Femur (tissue), 1 donor: ENCODE results near the gene TMEM107.
A peak's percentile ranks its signal among the peaks of the same experiment; 100 is the strongest.

ENCODE experiments used
- DNase-seq: peaks from one replicate; pipeline ENCODE4 v3.0.0-alpha.2; 2017

Gene TMEM107

DNA sequence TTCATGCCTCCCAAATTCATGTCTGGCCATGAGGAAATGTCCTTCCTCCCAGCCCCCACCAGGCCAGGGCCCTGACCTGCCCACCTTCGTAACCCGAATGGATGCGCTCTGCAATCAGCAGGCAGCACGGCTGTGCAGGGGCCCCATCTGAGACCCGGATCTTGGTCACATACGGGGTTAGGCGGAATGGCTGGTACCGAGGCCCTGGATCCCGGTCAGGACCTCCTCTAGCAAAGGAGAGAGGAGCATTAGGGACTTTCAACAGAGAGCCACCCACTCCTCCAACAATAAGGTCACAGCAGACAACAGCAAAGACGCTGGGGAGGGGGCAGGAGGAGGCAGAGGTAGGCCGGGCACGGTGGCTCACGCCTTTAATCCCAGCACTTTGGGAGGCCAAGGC is 27.6 kb downstream of the TMEM107 start:
- no peak for DNase-seq

DNA sequence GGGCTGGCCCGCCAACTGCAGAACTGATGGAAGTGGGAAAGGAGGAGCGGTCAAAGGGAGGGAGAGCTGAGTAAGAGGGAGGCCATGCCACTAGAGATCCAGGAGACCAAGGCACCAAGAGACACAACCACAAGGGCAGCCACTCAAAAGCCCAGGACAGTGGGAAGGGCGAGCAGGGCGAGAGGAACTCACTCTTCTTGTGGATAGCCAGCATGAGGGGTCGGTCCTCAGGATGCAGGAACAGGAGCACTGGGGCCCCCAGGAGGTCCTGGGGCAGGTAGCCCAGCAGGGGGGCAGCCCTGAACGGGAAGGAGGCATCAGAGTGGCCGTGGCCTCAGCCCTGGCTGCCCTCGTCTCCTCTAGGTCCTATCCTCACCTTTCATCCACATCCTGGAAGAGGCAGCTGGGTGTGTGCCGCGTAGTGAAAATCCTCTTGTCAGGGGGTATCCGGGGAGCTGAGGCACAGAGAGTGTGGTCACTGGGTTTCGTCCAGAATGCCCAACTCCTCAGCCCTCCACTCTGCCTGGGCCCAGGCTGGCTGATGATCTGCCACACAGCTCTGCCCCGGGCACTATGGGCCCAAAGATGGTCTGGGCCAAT is 28.3 kb downstream of the TMEM107 start:
- no peak for DNase-seq

DNA sequence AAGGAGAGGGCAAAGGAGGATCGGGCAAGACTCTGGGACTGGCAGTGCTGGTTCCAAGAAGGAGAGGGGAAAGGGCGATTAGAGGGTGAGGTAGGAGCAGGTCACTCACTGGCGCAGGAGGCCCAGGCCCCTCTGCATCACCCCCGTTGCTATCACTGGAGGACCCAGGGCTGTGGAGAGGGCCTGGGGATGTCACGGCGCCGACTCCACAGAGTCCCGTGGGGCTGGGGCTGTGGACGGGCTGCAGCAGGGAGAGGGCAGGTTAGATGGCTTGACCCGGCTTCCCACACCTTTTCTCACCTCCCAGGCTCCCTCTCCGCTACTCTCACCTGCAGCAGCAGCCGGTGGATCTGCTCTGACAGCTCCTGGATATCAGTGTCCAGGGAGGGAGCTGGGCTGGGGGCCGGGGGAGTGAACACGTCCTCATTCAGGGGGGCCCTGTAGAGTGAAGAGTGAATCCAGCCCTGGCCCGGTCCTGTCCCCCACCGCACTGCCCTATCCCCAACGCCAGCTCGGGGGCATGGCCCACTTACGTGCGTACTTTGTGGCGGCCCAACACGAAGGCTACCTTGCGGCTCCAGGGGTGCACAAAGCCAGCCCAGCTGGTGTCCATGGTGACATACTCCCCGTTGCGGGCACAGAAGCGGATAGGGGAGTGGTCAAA is 28.9 kb downstream of the TMEM107 start:
- DNase-seq, result peak; percentile 29

DNA sequence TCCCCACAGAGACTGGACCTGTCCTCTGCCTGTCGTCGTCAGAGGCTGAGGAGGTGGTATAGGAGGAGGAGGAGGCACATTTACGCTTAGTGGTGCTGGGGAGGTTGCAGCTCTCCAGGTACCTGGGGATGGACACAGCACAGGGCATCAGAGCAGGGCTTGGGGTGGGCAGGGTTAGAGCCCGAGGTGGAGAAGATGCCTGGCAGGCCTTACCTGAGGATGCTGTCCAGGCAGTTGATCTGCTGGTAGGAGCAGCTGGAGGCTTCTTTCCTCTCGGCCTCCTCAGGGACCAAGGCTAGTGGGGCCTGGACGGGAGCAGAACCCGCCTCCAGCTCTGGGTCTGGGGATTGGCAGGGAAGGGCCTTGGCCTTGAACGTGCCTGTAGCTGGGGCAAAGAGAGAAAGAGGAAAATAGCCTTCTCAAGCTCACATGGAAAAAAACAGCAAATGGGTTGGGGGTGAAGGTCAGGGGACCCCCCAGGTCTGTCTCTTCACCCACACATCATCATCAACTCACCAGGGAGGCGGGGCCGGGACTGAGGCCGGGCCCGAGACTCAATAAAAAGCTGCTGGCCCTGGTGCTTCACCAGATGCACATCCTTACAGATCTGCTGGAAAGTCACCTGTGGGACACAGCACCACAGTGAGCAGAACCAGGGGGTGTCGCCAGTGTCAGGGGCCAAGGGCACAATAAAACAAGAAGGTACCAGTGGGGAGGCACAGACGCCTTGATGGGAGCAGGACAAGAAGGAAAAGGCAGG is 29.6 kb downstream of the TMEM107 start:
- no peak for DNase-seq

DNA sequence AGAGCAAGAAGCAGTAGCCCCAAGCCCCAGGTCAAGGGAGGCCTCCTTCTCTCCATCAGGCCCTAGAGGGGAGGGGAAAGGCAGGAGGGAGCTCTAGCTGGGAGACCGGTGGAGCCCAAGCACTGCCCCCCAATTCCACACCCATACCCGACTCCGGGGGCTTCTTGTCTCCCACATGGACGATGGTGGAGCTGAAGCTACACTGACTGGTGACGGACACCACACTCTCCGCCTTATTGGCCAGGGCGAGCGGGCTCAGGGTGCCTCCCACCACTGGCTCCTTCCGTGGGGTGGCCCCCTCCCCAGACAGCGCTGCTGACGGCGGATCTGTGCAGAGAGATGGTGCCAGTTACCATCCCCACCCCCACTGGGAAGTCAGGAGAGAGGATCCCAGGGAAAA is 30.4 kb downstream of the TMEM107 start:
- DNase-seq, result no peak

DNA sequence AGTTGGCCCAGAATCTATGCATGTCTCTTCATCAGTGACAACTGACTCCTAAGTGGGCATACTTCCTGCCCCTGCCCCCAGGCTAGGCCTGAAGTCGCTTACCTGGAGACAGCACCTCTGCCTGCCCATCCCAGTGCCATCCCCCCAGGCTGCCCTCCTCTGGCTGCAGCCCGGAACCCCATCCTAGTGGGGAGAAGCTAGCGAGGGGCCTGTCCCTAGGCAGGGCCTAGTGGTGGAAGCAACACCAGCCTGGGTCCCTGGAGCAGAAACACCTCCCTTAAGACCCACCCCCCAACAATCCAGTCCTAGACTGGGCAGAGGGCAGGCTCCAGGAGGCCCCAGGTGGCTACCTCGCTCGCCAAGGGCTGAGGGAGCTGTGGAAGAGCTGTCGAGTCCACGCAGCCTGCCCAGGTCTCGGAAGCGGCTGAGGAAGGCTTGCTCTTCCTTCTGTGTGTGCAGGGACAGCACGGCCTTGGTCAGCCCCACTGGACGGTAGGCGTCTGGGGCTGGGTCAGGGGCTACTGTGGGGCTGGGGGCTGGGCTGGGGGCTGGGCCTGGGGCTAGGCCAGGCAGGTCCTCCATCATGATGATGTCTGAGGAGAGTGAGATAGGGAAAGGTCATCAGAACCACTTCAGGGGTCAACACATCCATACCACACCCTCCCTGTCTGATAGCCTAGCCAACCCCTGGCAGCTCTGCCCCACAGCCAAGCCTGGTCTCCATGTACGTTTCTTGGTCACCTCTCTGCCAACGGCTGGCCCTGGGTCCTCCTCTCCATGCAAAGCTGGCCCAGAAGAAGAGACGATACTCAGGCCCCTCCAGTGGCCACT is 31.6 kb downstream of the TMEM107 start:
- DNase-seq, result peak; percentile 29

DNA sequence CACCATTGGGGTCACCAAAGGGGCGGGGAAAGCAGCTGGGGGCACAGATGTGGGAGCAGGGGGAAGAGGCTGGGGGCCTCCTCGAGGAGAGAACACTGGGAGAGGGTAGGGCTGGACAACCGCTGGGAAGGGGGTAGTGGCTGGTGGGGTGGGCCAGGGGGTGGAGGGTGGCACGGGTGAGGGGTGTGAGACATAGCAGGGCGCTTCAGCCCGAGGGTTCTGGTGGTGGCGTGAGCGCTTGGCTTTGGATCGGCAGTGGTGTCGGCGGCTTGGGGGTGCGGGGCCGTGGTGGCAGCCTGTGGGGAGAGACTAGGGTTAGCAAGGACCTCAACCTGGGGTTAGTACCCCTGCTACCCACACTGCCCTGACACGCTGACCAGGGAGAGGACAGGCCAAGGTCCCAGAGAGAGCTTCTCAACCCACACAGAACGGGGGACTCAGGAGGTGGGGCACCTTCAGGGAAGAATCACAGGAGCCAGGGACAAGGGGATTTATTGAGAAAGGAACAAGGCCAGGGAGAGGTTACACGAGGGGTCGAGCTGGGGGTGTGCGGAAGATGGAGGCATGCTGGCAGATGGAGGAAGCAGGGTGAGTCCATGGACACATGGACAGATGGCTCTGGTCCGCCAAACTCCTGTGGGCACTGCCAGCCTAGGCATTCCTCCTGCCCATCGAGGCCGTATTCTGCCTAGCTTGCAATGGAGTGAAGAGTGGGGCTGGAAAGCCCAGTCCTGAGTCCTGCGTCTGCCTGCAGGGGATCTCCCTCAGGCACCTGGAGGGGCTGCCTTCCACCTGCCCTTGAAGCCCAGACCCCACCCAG is 32.4 kb downstream of the TMEM107 start:
- peak; percentile 45 for DNase-seq

DNA sequence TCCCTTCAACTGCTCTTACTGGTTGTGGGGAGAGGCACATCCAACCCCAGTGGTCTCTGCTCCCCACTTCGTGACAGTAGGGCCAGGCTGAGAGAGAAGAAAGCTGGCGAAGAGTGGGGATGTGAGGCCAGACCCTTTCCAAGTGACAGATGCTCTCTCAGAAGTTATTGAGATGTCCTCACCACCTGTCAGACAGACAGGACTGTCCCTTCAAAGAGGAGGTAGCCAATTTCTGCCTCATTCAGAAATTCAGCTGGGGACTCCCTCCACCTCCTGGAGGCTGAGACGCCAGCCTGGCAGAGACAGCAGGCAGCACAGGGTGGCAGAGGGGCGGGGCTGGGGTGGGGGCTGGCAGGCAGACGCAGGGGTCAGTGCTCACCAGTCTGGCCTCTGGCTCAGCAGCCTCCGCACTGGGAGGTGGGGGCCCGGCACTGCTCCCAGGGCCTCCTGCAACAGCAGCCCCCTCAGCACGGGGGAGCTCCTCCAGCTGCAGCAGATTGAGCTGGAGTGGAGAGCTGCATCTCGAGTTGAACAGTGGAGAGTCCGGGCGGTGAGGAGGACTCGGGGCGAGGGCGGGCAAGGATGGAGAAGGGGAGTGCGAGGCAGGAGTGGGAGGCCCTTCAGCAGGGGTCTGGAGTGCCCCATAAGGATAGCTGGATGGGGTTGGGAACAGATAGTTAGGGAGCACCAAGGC is 33.1 kb downstream of the TMEM107 start:
- DNase-seq, result peak; percentile 35

DNA sequence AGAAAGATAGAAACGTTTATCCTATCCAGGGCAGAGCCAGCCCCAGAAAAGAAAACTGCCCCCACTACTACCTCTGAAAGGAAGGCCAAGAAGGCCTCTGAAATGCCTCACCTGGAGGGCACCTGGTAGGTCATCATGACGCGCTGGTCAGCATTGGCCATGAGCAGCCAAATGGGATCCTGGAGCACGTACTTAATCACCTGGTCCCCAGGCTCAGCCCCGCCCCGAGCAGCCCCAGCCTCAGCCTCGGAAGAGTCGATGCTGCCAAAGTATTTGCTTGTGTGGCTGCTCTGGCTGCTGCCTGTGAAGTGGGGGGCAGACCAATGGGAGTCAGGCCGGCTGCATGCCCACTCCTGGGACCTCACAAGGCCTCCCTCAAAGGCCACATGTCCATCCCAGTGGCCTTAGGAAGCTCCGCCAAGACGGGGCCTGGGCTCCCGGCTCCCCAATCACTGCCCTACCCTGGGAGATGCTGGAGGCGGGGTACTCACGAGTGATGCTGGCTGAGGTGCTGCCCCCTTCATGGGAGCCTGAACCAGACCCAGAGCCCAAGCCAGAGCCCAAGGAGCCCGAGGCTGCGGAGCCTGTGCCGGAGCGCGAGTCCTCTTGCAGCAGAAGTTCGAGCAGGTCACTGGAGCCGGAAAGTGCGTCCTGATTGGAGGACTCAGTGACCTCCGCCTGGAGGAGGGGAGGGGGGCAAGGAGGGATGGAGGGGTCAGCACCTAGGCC is 33.9 kb downstream of the TMEM107 start:
- DNase-seq, result peak; percentile 45

DNA sequence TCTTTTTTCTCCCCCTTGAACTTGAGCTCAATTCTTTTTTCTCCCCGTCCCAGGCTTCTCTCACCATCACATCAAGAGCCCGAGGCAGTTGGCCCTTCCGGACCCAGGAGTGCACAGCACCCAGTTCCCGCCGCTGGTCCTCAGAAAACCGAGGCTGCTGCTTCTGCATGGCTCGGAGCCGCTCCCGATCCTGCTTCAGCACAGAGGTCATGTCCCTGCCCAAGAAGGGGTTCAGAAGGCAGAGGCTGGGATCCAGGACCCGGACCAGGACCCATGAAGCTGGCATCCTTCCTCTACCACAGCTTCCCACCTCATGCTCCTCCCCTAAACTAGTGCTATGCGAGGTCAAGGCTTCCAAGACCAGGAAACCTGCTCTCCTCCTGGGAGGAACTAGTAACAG is 34.4 kb downstream of the TMEM107 start:
- DNase-seq, result peak; percentile 31

DNA sequence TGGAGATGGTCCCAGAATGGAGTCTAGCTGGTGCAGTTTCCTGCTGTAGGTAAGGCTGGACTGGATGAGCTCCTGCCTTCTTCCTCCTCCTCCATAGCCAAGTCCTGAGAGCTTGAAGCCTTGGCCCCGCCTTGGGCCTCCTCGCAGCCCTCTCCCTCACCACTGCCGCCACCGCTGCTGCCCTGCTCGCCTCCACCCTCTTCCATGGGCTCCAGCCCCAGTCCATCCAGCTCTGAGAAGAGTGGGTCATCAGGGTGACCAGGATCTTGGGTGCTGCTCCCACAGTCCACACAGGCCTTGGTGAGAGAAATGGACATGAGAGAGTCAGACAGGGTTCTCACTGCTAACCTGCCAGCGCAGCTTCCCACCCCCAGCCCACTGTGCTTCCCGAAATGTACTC is 35.1 kb downstream of the TMEM107 start:
- peak; percentile 32 for DNase-seq

DNA sequence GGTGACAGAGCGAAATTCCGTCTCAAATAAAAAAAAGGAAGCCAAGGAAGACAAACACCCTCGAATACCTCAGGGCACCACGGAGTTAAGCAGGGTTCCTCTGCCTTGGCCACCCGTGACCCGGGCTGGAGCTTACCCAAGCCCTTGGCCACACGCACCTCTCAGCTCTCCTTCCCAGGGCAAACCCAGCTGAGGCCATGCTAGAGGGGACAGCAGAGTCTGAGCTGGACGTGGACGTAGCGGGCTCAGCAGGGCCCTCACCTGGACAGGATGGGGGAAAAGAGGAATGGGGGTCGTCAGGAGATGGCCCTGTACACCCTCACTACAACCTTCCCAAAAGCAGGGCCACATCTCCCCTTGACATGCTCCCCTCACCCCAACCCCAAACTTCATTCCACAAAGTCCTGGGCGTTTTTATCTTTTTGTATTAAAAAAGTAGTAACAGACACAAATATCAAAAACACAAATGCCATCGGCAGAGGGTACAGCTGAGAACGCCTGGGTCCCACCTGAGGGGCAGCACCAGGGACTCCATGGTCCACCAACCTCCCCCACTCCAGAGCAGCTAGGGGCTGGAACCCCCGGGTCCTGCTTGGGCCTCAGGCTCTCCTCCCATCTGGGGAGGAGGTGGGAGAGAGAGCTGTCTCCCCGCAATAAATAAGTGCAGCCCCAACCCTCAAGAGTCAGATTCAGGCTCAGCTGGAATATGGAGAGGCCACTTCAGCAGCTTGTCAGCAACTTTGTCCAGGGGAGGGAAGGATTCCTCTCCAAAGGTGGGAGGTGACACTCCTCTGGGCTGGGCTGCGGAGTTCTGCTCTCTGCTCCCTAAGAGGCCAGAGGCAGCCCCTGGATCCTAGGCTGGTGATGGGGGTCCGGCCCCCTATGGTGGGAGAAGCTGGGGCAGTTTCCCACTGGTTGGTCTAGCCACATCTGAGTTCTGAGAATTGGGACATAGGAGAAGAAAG is 35.8 kb downstream of the TMEM107 start:
- DNase-seq, result peak; percentile 49

DNA sequence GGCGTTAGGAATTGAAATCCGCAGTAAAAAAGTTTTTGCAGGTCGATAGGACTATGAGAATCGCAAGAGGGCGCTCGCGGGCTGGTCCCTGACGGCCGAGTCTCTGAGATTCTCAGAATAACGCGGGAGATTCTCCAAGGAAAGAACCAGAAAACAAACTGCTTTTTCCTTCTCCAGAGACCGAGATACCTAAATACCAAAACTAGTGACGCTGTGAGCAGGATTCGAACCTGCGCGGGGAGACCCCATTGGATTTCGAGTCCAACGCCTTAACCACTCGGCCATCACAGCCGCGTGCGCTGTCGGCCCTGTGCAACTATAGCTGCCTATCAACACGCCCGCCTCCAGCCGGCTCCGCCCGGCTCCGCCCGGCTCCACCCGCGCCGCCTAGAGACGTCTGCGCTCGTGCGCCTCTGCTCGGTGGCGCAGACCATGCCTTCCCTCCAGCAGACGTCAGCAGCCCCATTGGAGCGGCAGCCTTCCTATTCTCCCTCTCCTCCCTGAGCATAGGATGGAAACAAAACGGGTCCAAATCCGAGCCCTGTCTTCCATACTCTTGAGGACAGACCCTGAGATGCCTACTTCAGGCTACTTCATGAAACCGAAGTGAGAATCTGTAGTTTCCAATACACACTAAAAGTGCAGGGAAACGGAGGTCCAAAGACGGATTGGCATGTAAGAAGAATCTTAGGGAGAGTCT is 37.4 kb downstream of the TMEM107 start:
- peak; percentile 99 for DNase-seq

DNA sequence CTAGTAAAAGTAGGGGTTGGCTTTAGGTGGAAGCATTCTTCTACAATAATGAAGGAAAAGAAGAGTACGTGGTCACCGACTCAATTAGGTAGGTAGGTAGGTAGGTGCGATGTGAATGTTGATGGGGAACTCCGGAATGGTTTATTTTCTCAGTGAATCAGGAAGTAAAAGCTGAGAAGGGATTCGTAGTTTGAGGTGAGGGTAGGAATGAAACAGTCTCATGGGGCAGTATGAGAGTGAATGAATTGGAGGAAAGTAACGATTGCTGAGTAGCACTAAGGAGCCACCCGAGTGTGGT is 37.9 kb downstream of the TMEM107 start:
- DNase-seq, result no peak

DNA sequence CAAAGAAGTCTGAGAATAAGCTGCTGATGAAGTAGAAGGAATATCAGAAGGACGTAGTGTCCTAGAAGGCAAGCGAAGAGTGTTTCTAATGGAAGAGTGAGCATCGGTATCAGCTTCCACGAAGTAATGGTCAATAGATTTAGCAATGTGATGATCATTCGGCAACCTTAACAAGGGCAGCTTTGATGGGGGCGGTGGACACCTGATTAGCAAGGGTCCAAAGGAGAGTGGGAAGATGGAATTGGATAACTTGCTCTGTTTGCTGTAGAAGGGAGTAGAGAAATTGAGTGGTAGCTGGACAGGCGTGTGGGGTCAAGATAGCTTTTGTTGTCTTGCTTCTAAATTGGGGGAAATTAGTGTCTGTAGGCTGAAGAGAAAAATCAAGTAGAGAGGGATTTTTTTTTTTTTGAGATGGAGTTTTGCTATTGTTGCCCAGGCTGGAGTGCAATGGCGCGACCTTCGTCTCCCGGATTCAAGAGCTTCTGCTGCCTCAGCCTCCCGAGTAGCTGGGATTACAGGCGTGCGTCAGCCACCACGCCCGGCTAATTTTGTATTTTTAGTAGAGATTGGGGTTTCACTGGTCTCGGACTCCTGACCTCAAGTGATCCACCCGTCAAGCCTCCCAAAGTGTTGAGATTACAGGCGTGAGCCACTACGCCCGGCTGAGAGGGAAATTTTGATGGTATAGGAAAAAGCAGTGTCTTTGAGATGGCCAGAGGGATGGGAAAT is 38.4 kb downstream of the TMEM107 start:
- no peak for DNase-seq

DNA sequence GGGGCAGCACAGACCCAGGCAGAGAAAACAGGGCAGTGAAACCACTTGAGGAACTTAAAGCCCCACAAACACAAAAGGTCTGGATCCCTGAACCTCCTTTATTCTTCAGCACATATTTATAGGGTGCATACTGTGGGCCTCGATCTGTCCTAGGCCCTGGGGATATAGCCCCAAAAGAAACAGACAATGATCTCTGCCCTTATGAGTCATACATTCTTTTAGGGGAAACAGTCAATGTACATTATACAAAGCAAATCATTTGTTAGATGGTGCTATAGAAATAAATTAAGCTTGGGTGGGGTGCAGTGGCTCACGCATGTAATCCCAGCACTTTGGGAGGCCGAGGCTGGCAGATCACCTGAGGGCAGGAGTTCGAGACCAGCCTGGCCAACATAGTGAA is 42.2 kb downstream of the TMEM107 start:
- no peak for DNase-seq

DNA sequence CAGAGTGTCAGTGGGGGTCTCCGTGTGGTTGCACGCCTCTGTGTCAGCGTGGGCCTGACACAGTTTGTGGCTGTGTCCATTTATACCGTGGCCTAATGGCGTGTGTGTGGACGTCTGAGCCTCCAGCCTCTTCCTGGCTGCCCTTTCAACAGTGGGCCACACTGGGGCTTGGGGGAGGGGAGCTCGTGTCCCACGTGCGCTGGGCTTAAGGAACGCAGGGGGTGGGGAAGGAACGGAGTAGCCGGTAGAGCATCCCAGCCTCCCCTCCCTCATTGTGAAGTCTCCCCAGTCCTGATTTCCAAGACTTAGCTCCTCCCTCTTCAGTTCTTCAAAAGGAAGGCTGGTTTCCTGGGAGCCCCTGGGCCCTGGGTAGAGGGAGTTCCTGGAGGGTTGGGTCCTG is 42.8 kb downstream of the TMEM107 start:
- DNase-seq, result peak; percentile 16

DNA sequence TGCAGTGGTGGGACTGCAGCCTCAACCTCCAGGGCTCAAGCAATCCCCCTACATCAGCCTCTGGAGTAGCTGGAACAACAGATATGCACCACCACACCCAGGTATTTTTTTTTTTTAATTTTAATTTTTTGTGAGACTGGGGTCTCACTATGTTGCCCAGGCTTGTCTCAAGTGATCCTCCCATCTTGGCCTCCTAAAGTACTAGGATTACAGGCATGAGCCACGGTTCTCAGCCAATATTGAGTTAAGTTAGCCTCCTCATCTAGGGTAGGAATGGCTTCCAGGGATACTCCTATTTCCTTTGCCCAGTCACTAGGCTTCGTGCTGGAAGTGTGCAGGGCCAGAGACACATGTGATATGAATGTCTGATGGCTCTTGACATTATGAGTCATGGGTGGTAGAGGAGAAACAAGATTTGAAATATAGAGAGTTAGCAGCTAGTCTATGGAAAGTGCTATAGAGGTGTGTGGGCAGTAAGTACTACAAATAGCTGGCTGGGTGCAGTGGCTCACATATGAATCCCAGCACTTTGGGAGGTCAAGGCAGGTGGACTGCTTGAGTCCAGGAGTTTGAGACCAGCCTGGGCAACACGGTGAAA is 44.2 kb downstream of the TMEM107 start:
- DNase-seq, result no peak
